Umbilical cord (tissue), 2 donors: ENCODE data around the gene C19orf53. TPM values are rescaled to one million over a fixed set of nuclear protein-coding genes. Genes with fewer than 3 reads are reported as not detected.

Experiments
- DNase-seq: peaks from one replicate; pipeline ENCODE4 v3.0.0-alpha.2; 2015; ENCODE audit warnings: low spot score
- total RNA-seq: library from RNA; depleted of rRNA; stranded (reverse); fragments of >200 nt; gene quantifications from one replicate; pipeline ENCODE4 v1.2.3, GENCODE V29; 2014; ENCODE audit warnings: low replicate concordance; ENCODE audit not compliant: insufficient read depth

The C19orf53 gene
- total RNA-seq, 1 donor from 2014 or later = 17.3 TPM

- DNase-seq = no peak
Observed at GRCh38 chr19:13795595-13796300, 21.5 kb downstream of the C19orf53 start.

- peak; percentile 80 for DNase-seq
Observed at GRCh38 chr19:13796301-13797057, 22.2 kb downstream of the C19orf53 start.

- no peak for DNase-seq
Observed at GRCh38 chr19:13797058-13797440, 22.8 kb downstream of the C19orf53 start.

- no peak for DNase-seq
Observed at GRCh38 chr19:13797870-13798269, 23.6 kb downstream of the C19orf53 start.

- no peak for DNase-seq
Observed at GRCh38 chr19:13799669-13800068, 25.4 kb downstream of the C19orf53 start.

GRCh38 chr19:13803038-13803437 is 28.8 kb downstream of the C19orf53 start:
- no peak for DNase-seq

- DNase-seq = no peak
Observed at GRCh38 chr19:13804830-13805683, 30.8 kb downstream of the C19orf53 start.

- no peak for DNase-seq
Observed at GRCh38 chr19:13806728-13807127, 32.5 kb downstream of the C19orf53 start.

- DNase-seq = no peak
Observed at GRCh38 chr19:13807421-13808021, 33.3 kb downstream of the C19orf53 start.

GRCh38 chr19:13808856-13809255 is 34.6 kb downstream of the C19orf53 start:
- no peak for DNase-seq

- DNase-seq = no peak
Observed at GRCh38 chr19:13812544-13812943, 38.3 kb downstream of the C19orf53 start.

GRCh38 chr19:13813147-13813546 is 38.9 kb downstream of the C19orf53 start:
- no peak for DNase-seq

GRCh38 chr19:13814550-13814949 is 40.3 kb downstream of the C19orf53 start:
- DNase-seq = no peak

GRCh38 chr19:13817018-13817614 is 42.9 kb downstream of the C19orf53 start:
- DNase-seq = no peak

GRCh38 chr19:13817615-13818371 is 43.5 kb downstream of the C19orf53 start:
- DNase-seq = peak; percentile 45

GRCh38 chr19:13819238-13819637 is 45.0 kb downstream of the C19orf53 start:
- DNase-seq = no peak

GRCh38 chr19:13821292-13821691 is 47.0 kb downstream of the C19orf53 start:
- no peak for DNase-seq

GRCh38 chr19:13823256-13823655 is 49.0 kb downstream of the C19orf53 start:
- no peak for DNase-seq

- no peak for DNase-seq
Observed at GRCh38 chr19:13823901-13824300, 49.6 kb downstream of the C19orf53 start.

- no peak for DNase-seq
Observed at GRCh38 chr19:13824703-13825102, 50.4 kb downstream of the C19orf53 start.
